Measurements from ENCODE around the gene ZNF283. TPM values are rescaled to one million over a fixed set of nuclear protein-coding genes. Genes with fewer than 3 reads are reported as not detected.

The ZNF283 gene
- total and polyA plus RNA-seq, 9 of the 15 experiments (the other 6 are each of a cell fraction or from before 2014, with no cell fraction given): 6.0 to 19.5 (median 9.8) TPM

DNA sequence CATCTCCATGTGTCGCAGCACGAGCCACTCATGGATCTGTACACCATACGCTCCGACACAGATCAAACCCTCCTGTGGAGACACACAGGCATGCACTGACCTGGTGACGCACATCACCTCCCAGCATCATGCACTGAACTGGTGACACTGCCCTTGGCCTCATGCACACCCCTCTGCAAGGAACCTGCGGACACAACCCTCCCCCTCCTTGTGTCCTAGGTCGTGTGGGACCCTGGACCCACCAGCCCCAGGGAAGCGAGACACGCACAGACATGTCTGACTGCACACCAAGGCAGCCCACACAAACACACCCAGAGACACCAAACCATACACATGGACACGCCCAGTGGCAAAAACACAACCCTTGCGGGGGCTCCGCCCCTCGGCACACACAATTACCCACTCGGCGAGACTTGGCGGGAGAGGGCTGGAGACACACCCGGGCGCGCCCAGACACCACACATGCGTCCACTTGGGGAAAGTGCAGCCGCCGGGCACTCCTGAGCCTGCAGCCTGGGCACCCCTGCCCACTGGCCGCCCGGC, 44.4 kb upstream of the ZNF283 start (continued):
- TF ChIP-seq ZNF584 (CRISPR knock-in tag; IDR thresholded peaks at IDR 0.05; ENCODE audit: low read depth) (no peak), HCFC1 (IDR thresholded peaks at IDR 0.05; ENCODE audit: low read depth, low read length) (no peak)

DNA sequence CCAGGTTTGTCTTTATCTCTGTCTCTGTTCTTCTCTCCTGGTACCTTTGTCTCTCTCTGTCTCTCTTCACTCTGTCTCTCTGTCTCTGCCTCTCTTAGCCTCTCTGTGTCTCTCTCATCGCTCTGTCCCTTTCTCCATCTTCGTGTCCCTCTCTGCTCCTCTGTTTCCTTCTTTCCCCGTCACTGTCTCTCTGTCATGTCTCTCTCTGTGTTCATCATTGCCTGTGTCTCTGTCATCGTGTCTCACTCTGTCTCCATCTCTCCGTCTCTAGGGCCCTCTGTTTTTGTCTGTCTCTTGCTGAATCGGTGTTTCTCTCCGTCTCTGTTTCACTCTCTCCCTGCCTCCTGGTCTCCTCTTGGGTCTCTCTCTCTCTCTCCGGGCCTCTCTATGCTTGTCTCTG, 43.5 kb upstream of the ZNF283 start:
- H2AFZ ChIP-seq (ENCODE audit: low read depth, low read length): peak overlapping the region; percentile 73
- POLR2A ChIA-PET: no interaction called here
- no peaks in the 10 kb centered on the region for H3K27me3 ChIP-seq (ENCODE audit: control insufficient read depth in 2 of 2, insufficient read depth in 2 of 2, low read length in 2 of 2)
- H3K9me1 ChIP-seq (ENCODE audit: control insufficient read depth, insufficient read depth, low read length): no peaks in the 10 kb centered on the region
- CTCF ChIA-PET (ENCODE audit: low intra/inter-chr PET ratio): interaction anchor here (2.5 kb wide), 1 partner anchor 38 kb away, joined by 58 read pairs; no protein-coding TSS in a partner anchor
- H4K20me1 ChIP-seq (replicated peaks; ENCODE audit: control insufficient read depth, insufficient read depth, low read length): no peaks in the 10 kb centered on the region
- FAIRE-seq: no peak
- BruUV-seq (replicated peaks): no TSS peak
- no peak for ATAC-seq
- H3K9ac ChIP-seq (ENCODE audit: insufficient read depth in 1 of 2, low read depth in 2 of 2, low read length in 2 of 2): peak overlapping the region; percentile 55 to 75; a peak in 2 of 4 replicates
- H3K9me3 ChIP-seq (replicated peaks; ENCODE audit: control insufficient read depth, insufficient read depth, low read depth, low read length): no peaks in the 10 kb centered on the region
- H3K36me3 ChIP-seq (ENCODE audit: control insufficient read depth, insufficient read depth, low read length): no peaks in the 10 kb centered on the region
- peak overlapping the region; percentile 75 for H3K27ac ChIP-seq (ENCODE audit: extremely low read depth, low read depth, low read length)
- WGBS (ENCODE audit: insufficient coverage, low coverage, missing lambda C conversion rate): 43% methylated on average over 7 of the region's 8 CpGs
- H3K4me1 ChIP-seq (replicated peaks in 1 of 2; ENCODE audit: control insufficient read depth in 2 of 2, insufficient read depth in 2 of 2, low read length in 2 of 2): peaks cover 55 to 66% of the 10 kb centered on the region in 2 experiments
- peak overlapping the region; percentile 77 for H3K4me2 ChIP-seq (ENCODE audit: insufficient read depth, low read length)
- in situ Hi-C loops (cut with MboI): loop anchor here (5.0 kb wide), 1 partner anchor 36 kb away; no protein-coding TSS in a partner anchor
- H3K4me3 ChIP-seq: no peak overlapping the region
- no peak for DNase-seq (ENCODE audit: extremely low read depth in 1 of 4, low spot score in 3 of 4)
- H3K79me2 ChIP-seq (ENCODE audit: control insufficient read depth, insufficient read depth, low read length): peaks cover 36% of the 10 kb centered on the region
- intact Hi-C loops (cut with micrococcal nuclease): no loop called here
- peak; percentile 48 for TF ChIP-seq NCOA4 (IDR thresholded peaks at IDR 0.05; ENCODE audit: partially characterized antibody)
- TF ChIP-seq, protein P1, sequence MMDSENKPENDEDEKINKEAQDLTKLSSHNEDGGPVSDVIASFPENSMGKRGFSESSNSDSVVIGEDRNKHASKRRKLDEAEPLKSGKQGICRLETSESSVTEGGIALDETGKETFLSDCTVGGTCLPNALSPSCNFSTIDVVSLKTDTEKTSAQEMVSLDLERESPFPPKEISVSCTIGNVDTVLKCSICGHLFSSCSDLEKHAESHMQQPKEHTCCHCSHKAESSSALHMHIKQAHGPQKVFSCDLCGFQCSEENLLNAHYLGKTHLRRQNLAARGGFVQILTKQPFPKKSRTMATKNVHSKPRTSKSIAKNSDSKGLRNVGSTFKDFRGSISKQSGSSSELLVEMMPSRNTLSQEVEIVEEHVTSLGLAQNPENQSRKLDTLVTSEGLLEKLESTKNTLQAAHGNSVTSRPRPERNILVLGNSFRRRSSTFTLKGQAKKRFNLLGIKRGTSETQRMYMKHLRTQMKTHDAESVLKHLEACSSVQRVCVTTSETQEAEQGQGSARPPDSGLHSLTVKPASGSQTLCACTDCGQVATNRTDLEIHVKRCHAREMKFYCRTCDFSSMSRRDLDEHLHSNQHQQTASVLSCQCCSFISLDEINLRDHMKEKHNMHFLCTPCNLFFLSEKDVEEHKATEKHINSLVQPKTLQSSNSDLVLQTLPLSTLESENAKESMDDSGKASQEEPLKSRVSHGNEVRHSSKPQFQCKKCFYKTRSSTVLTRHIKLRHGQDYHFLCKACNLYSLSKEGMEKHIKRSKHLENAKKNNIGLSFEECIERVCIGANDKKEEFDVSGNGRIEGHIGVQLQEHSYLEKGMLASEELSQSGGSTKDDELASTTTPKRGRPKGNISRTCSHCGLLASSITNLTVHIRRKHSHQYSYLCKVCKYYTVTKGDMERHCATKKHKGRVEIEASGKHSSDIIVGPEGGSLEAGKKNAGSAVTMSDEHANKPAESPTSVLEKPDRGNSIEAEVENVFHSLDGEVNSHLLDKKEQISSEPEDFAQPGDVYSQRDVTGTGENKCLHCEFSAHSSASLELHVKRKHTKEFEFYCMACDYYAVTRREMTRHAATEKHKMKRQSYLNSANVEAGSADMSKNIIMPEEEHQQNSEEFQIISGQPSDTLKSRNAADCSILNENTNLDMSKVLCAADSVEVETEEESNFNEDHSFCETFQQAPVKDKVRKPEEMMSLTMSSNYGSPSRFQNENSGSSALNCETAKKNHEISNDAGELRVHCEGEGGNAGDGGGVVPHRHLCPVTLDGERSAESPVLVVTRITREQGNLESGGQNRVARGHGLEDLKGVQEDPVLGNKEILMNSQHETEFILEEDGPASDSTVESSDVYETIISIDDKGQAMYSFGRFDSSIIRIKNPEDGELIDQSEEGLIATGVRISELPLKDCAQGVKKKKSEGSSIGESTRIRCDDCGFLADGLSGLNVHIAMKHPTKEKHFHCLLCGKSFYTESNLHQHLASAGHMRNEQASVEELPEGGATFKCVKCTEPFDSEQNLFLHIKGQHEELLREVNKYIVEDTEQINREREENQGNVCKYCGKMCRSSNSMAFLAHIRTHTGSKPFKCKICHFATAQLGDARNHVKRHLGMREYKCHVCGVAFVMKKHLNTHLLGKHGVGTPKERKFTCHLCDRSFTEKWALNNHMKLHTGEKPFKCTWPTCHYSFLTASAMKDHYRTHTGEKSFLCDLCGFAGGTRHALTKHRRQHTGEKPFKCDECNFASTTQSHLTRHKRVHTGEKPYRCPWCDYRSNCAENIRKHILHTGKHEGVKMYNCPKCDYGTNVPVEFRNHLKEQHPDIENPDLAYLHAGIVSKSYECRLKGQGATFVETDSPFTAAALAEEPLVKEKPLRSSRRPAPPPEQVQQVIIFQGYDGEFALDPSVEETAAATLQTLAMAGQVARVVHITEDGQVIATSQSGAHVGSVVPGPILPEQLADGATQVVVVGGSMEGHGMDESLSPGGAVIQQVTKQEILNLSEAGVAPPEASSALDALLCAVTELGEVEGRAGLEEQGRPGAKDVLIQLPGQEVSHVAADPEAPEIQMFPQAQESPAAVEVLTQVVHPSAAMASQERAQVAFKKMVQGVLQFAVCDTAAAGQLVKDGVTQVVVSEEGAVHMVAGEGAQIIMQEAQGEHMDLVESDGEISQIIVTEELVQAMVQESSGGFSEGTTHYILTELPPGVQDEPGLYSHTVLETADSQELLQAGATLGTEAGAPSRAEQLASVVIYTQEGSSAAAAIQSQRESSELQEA (IDR thresholded peaks at IDR 0.05; ENCODE audit: low read depth): no peak
- 0 out of 2 replicates have a peak, but pooled peaks have one; percentile 15 for TF ChIP-seq MIER1 (IDR thresholded peaks at IDR 0.05; ENCODE audit: low read depth)
- TF ChIP-seq GTF2E2 (tag; IDR thresholded peaks at IDR 0.05): no peak
- peak; percentile 68 for TF ChIP-seq ARHGAP35 (IDR thresholded peaks at IDR 0.05; ENCODE audit: partially characterized antibody)
- no peak for TF ChIP-seq ZNF445 (CRISPR knock-in tag; IDR thresholded peaks at IDR 0.05; ENCODE audit: low read depth)
- TF ChIP-seq CTBP1 (IDR thresholded peaks at IDR 0.05; ENCODE audit: borderline replicate concordance): no peak
- no peak for TF ChIP-seq POLR2B (IDR thresholded peaks at IDR 0.05; ENCODE audit: low read depth, partially characterized antibody)
- TF ChIP-seq, protein P2, sequence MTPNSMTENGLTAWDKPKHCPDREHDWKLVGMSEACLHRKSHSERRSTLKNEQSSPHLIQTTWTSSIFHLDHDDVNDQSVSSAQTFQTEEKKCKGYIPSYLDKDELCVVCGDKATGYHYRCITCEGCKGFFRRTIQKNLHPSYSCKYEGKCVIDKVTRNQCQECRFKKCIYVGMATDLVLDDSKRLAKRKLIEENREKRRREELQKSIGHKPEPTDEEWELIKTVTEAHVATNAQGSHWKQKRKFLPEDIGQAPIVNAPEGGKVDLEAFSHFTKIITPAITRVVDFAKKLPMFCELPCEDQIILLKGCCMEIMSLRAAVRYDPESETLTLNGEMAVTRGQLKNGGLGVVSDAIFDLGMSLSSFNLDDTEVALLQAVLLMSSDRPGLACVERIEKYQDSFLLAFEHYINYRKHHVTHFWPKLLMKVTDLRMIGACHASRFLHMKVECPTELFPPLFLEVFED (CRISPR knock-in tag; conservative IDR thresholded peaks at IDR 0.05): 0 out of 2 replicates have a peak, but pooled peaks have one; percentile 32
- TF ChIP-seq ZNF282 (CRISPR knock-in tag; IDR thresholded peaks at IDR 0.05): no peak
- peak; percentile 83 for TF ChIP-seq HLTF (IDR thresholded peaks at IDR 0.05)

Data from K562 (cell line).